ENCODE measurements around the gene GPX6.

GRCh38 chr6:28522594-28523240 is 7.1 kb upstream of the GPX6 start:
- TF ChIP-seq GABPA (IDR thresholded peaks at IDR 0.05 in 1 of 2, conservative IDR thresholded peaks at IDR 0.05 in 1 of 2) (no peak), CTCF (IDR thresholded peaks at IDR 0.05; ENCODE audit: low read depth, low read length, missing input control) (no peak), ATF3 (IDR thresholded peaks at IDR 0.05) (no peak), RAD21 (IDR thresholded peaks at IDR 0.05) (no peak), MAX (IDR thresholded peaks at IDR 0.05) (no peak), TAF1 (conservative IDR thresholded peaks at IDR 0.05) (no peak), SP1 (IDR thresholded peaks at IDR 0.05) (no peak), REST (IDR thresholded peaks at IDR 0.05) (no peak), ZBTB33 (IDR thresholded peaks at IDR 0.05) (no peak), JUND (IDR thresholded peaks at IDR 0.05) (no peak), YY1 (IDR thresholded peaks at IDR 0.05) (no peak), NR2F2 (IDR thresholded peaks at IDR 0.05) (no peak), RXRA (IDR thresholded peaks at IDR 0.05) (no peak), EGR1 (IDR thresholded peaks at IDR 0.05; ENCODE audit: low read depth in 2 of 2) (no peak)
